ENCODE results near the gene C11orf54. TPM values are rescaled to one million over a fixed set of nuclear protein-coding genes. Genes with fewer than 3 reads are reported as not detected.

The C11orf54 gene
- polyA plus RNA-seq, 3 donors, result 8.3 to 23.6 (median 14.1) TPM

DNA sequence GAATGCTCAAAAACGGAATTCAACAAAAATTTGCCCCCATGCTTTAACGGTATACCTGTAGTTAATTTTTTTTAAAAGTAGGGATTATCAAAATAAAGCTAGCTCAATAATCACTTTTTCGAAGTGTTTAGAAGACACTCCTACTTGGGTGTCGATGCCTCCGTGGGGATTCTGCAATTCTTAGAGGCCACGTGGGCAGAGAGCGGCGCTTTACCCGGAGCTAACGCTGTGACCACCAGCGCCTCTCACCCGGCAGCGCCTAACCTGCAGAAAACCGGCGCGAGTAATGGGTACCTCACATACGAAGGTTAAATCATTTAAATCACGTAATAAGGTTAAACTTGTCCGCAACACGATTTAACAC, 760 bp upstream of the C11orf54 start:
- H3K79me2 ChIP-seq (ENCODE audit: insufficient read depth, low read length), result peaks cover 84% of the 10 kb centered on the region
- peaks cover 34 to 40% of the 10 kb centered on the region in 2 donors for H3K4me1 ChIP-seq (ENCODE audit: control insufficient read depth in 1 of 2, insufficient read depth in 2 of 2, low read length in 2 of 2)
- H3K27me3 ChIP-seq (ENCODE audit: control insufficient read depth in 2 of 2, insufficient read depth in 2 of 2, low read length in 2 of 2), result no peaks in the 10 kb centered on the region
- TF ChIP-seq, protein P1, sequence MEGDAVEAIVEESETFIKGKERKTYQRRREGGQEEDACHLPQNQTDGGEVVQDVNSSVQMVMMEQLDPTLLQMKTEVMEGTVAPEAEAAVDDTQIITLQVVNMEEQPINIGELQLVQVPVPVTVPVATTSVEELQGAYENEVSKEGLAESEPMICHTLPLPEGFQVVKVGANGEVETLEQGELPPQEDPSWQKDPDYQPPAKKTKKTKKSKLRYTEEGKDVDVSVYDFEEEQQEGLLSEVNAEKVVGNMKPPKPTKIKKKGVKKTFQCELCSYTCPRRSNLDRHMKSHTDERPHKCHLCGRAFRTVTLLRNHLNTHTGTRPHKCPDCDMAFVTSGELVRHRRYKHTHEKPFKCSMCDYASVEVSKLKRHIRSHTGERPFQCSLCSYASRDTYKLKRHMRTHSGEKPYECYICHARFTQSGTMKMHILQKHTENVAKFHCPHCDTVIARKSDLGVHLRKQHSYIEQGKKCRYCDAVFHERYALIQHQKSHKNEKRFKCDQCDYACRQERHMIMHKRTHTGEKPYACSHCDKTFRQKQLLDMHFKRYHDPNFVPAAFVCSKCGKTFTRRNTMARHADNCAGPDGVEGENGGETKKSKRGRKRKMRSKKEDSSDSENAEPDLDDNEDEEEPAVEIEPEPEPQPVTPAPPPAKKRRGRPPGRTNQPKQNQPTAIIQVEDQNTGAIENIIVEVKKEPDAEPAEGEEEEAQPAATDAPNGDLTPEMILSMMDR (IDR thresholded peaks at IDR 0.05), result no peak
- peak overlapping the region; percentile 88 to 97 for H3K27ac ChIP-seq (ENCODE audit: low read depth in 1 of 2, low read length in 2 of 2)
- H3K9me3 Mint-ChIP-seq, result peaks cover 0 to 5% (median 0%) of the 10 kb centered on the region in 7 donors
- H2AFZ ChIP-seq (ENCODE audit: insufficient read depth, low read depth, low read length, poor library complexity, severe bottlenecking), result peak overlapping the region; percentile 93
- H3K36me3 Mint-ChIP-seq, result peaks cover 41 to 42% of the 10 kb centered on the region in 2 donors
- H3K27ac Mint-ChIP-seq, result peak overlapping the region; percentile 97 to 100 (median 99)
- peaks cover 51% of the 10 kb centered on the region for H3K4me1 Mint-ChIP-seq
- H3K27me3 Mint-ChIP-seq (ENCODE audit: low read depth in 3 of 3), result peaks cover 0 to 2% (median 0%) of the 10 kb centered on the region in 3 donors
- peaks cover 41 to 49% of the 10 kb centered on the region in 2 donors for H3K36me3 ChIP-seq (replicated peaks in 1 of 2; ENCODE audit: control insufficient read depth in 1 of 2, insufficient read depth in 2 of 2, low read length in 2 of 2)
- H3K9me3 ChIP-seq (replicated peaks in 1 of 2; ENCODE audit: control insufficient read depth in 1 of 2, insufficient read depth in 1 of 2, low read length in 2 of 2), result no peaks in the 10 kb centered on the region
- H3K4me2 ChIP-seq (replicated peaks; ENCODE audit: extremely low read depth, low read length, poor library complexity, severe bottlenecking), result peak overlapping the region; percentile 93
- under 1% methylated on average over 15 of the region's 20 CpGs for WGBS (ENCODE audit: insufficient coverage)
- intact Hi-C loops (cut with micrococcal nuclease), result loop anchor here (5.0 to 10.0 kb wide), 4 partner anchors 42 to 546 kb away; partner anchors contain the start of genes MED17 (in 2 of the 2) and SLC36A4 (in 2 of the 2)
- peak; percentile 50 to 60 (median 53) for DNase-seq
- H4K20me1 ChIP-seq (ENCODE audit: insufficient read depth, low read length), result peaks cover 47% of the 10 kb centered on the region
- peak overlapping the region; percentile 93 for H3K9ac ChIP-seq (ENCODE audit: insufficient read depth, low read length, poor library complexity, severe bottlenecking)
- peak overlapping the region; percentile 64 to 97 (median 73) for H3K4me3 ChIP-seq (replicated peaks in 1 of 3; ENCODE audit: low read depth in 2 of 3, low read length in 3 of 3)
- H3K4me3 Mint-ChIP-seq, result peak overlapping the region; percentile 99

DNA sequence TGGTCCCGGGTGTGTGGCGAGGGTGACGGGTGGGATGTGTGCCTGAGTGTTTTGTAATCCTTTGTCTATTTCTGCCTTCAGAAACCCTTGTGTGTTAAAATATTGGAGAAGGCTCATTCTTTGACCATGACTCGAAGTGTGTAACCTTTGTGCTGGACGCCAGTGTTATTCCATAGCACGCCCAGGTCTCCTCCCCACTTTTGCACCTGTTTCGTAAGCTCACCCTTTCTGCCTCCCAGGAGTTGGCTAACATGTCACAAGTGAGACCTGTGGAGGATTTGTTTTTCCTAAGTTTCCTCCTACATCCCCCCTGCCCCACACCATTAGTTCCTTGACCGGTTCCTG, 382 bp downstream of the C11orf54 start:
- peak overlapping the region; percentile 93 for H3K4me2 ChIP-seq (replicated peaks; ENCODE audit: extremely low read depth, low read length, poor library complexity, severe bottlenecking)
- peaks cover 49% of the 10 kb centered on the region for H3K4me1 Mint-ChIP-seq

More for the DNA sequence above, 382 bp downstream of the C11orf54 start:
- TF ChIP-seq, protein P1 (IDR thresholded peaks at IDR 0.05), result no peak
- peaks cover 0 to 5% (median 0%) of the 10 kb centered on the region in 7 donors for H3K9me3 Mint-ChIP-seq
- Histone ChIP-seq H3K4me3 (replicated peaks in 1 of 3; ENCODE audit: low read depth in 2 of 3, low read length in 3 of 3) (peak overlapping the region; percentile 64 to 97 (median 73)), H4K20me1 (ENCODE audit: insufficient read depth, low read length) (peaks cover 37% of the 10 kb centered on the region), H2AFZ (ENCODE audit: insufficient read depth, low read depth, low read length, poor library complexity, severe bottlenecking) (peak overlapping the region; percentile 93), H3K4me1 (ENCODE audit: control insufficient read depth in 1 of 2, insufficient read depth in 2 of 2, low read length in 2 of 2) (peaks cover 34 to 40% of the 10 kb centered on the region in 2 donors), H3K79me2 (ENCODE audit: insufficient read depth, low read length) (peaks cover 72% of the 10 kb centered on the region), H3K27ac (ENCODE audit: low read depth in 1 of 2, low read length in 2 of 2) (peak overlapping the region; percentile 88 to 97), H3K9me3 (replicated peaks in 1 of 2; ENCODE audit: control insufficient read depth in 1 of 2, insufficient read depth in 1 of 2, low read length in 2 of 2) (no peaks in the 10 kb centered on the region), H3K27me3 (ENCODE audit: control insufficient read depth in 2 of 2, insufficient read depth in 2 of 2, low read length in 2 of 2) (no peaks in the 10 kb centered on the region), H3K9ac (ENCODE audit: insufficient read depth, low read length, poor library complexity, severe bottlenecking) (peak overlapping the region; percentile 93), H3K36me3 (replicated peaks in 1 of 2; ENCODE audit: control insufficient read depth in 1 of 2, insufficient read depth in 2 of 2, low read length in 2 of 2) (peaks cover 30 to 38% of the 10 kb centered on the region in 2 donors)
- peak overlapping the region; percentile 99 for H3K4me3 Mint-ChIP-seq
- WGBS (ENCODE audit: insufficient coverage), result 0% methylated on average over 5 of the region's 8 CpGs
- DNase-seq, result peak in 1 of 3 donors; percentile 32
- peaks cover 29 to 33% of the 10 kb centered on the region in 2 donors for H3K36me3 Mint-ChIP-seq
- H3K27ac Mint-ChIP-seq, result peak overlapping the region; percentile 97 to 100 (median 99)
- intact Hi-C loops (cut with micrococcal nuclease), result loop anchor here (5.0 to 10.0 kb wide), 4 partner anchors 40 to 547 kb away; partner anchors contain the start of genes MED17 (in 2 of the 2) and SLC36A4 (in 2 of the 2)
- peaks cover 0 to 2% (median 0%) of the 10 kb centered on the region in 3 donors for H3K27me3 Mint-ChIP-seq (ENCODE audit: low read depth in 3 of 3)

Measured in CD14-positive monocyte (primary cell).